Fibroblast of the conjunctiva (primary cell): ENCODE data around the gene DPT.
"Not testable (repeated sequence)": the region's sequence is repeated elsewhere in the genome, so short reads cannot be mapped to it uniquely, and the experiment has no call there.

Experiments used
- DNase-seq: peaks from one replicate; pipeline ENCODE4 v3.0.0-alpha.2; 2010; ENCODE audit warnings: low read depth

Gene DPT

GRCh38 chr1:168728473-168729404 lies at the start of gene DPT:
TSS of gene DPT (minus strand) at chr1:168729206. CDS start at chr1:168729174, 32 bp downstream.
- peak; percentile 80 for DNase-seq

- no peak for DNase-seq
Observed at GRCh38 chr1:168775366-168775765, 46.4 kb upstream of the DPT start.

GRCh38 chr1:168774241-168774640 lies 45.2 kb upstream of the DPT start:
- peak; percentile 8 for DNase-seq

- no peak for DNase-seq
Observed at GRCh38 chr1:168772428-168773060, 43.5 kb upstream of the DPT start.

GRCh38 chr1:168771104-168771630 lies 42.2 kb upstream of the DPT start:
- DNase-seq, result no peak

GRCh38 chr1:168769893-168770292 lies 40.9 kb upstream of the DPT start:
- DNase-seq, result not testable (repeated sequence)

- peak; percentile 46 for DNase-seq
Observed at GRCh38 chr1:168767894-168768584, 39.0 kb upstream of the DPT start.

- no peak for DNase-seq
Observed at GRCh38 chr1:168766568-168766967, 37.6 kb upstream of the DPT start.

- no peak for DNase-seq
Observed at GRCh38 chr1:168763031-168763430, 34.0 kb upstream of the DPT start.

- no peak for DNase-seq
Observed at GRCh38 chr1:168762473-168762872, 33.5 kb upstream of the DPT start.

- DNase-seq, result no peak
Observed at GRCh38 chr1:168760781-168761180, 31.8 kb upstream of the DPT start.

GRCh38 chr1:168760241-168760640 lies 31.2 kb upstream of the DPT start:
- DNase-seq, result no peak

- no peak for DNase-seq
Observed at GRCh38 chr1:168759077-168759476, 30.1 kb upstream of the DPT start.

- DNase-seq, result no peak
Observed at GRCh38 chr1:168758503-168758902, 29.5 kb upstream of the DPT start.

GRCh38 chr1:168755800-168756418 lies 26.9 kb upstream of the DPT start:
- DNase-seq, result no peak

GRCh38 chr1:168752171-168752832 lies 23.3 kb upstream of the DPT start:
- no peak for DNase-seq

GRCh38 chr1:168751195-168751650 lies 22.2 kb upstream of the DPT start:
- no peak for DNase-seq

GRCh38 chr1:168742994-168743650 lies 14.1 kb upstream of the DPT start:
- no peak for DNase-seq

- no peak for DNase-seq
Observed at GRCh38 chr1:168742386-168742785, 13.4 kb upstream of the DPT start.

- DNase-seq, result no peak
Observed at GRCh38 chr1:168739908-168740307, 10.9 kb upstream of the DPT start.

GRCh38 chr1:168736520-168736919 lies 7.5 kb upstream of the DPT start:
- no peak for DNase-seq
